Measurements from ENCODE around the gene SYNE2. TPM values are rescaled to one million over a fixed set of nuclear protein-coding genes. Genes with fewer than 3 reads are reported as not detected.

Gene SYNE2
- total RNA-seq, 4 donors from 2014 or later = 65.8 to 174 (median 126) TPM

DNA sequence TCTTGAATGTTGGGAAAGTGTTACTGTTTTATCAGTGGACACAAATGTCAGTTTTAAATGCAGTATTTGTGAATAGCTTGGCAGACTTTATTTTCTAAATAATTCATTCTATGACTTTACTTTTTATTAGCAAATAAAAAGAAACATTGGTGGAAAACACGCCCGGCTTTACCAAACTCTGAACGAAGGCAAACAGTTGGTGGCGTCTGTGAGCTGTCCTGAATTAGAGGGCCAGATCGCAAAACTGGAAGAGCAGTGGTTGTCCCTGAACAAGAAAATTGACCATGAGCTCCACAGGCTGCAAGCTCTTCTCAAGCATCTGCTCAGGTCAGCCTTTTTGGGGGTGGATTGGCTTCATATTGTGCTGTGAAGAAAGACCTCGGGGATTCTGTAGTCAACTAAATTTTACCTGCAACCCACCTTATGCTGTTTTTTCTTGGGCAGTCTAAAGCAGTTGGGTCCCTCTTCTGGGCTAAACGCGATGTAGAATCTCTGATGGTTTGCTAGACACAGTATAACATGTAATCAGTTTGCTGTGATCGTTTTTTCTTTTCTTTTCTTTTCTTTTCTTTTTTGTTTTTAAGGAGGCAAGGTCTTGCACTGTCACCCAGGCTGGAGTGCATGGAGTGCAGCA, 285.0 kb downstream of the SYNE2 start:
- Histone ChIP-seq H3K36me3 (peaks cover 0 to 94% of the 10 kb centered on the region in 2 donors), H3K4me3 (no peak overlapping the region), H3K27ac (no peak overlapping the region), H3K4me1 (no peaks in the 10 kb centered on the region), H3K27me3 (no peaks in the 10 kb centered on the region), H3K9me3 (no peaks in the 10 kb centered on the region)
- ATAC-seq = no peak
- TF ChIP-seq POLR2AphosphoS5 (IDR thresholded peaks at IDR 0.05) (no peak), EP300 (IDR thresholded peaks at IDR 0.05) (no peak), POLR2A (IDR thresholded peaks at IDR 0.05) (no peak), CTCF (IDR thresholded peaks at IDR 0.05) (no peak)
- 76 to 79% methylated on average over 8 to 9 of the region's 9 CpGs for WGBS, 2 donors (ENCODE audit: low coverage in 1 of 2)

DNA sequence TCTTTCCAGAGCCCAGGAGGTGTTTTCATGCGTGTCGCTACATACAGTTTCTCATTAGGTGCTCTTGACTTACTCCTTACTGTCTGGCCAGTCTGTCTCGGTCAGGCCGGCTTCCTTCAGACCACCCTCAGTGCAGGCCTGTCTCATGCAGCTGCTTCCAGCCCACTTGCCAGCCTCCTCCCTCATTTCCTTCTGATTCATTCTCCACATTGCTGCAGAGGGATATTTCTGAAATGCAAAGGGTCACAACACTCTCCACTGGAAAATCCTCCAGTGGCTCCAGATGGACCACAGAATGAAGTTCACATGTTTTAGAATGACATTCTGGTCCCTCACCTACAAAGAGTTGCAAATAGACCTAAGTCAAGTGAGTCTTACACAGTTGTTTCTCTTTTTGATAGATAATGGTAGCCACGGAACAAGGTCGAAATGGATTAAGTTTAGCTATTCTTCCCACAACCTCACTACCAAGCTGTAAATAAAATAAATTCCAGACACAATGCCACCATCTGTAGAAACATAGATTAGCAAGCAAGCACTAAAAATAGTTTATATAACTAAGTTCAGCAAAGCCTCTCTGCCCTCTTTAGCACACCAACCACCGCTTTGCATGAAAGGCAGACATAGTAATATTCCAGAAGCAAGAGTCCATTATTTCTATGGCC, 294.5 kb downstream of the SYNE2 start:
- Histone ChIP-seq H3K27me3 (no peaks in the 10 kb centered on the region), H3K36me3 (peaks cover 0 to 76% of the 10 kb centered on the region in 2 donors), H3K4me3 (no peak overlapping the region), H3K9me3 (no peaks in the 10 kb centered on the region), H3K4me1 (no peaks in the 10 kb centered on the region), H3K27ac (no peak overlapping the region)
- 66 to 78% methylated on average over 6 to 7 of the region's 7 CpGs for WGBS, 2 donors (ENCODE audit: low coverage in 1 of 2)
- TF ChIP-seq CTCF (IDR thresholded peaks at IDR 0.05) (no peak), POLR2A (IDR thresholded peaks at IDR 0.05) (no peak), EP300 (IDR thresholded peaks at IDR 0.05) (no peak), POLR2AphosphoS5 (IDR thresholded peaks at IDR 0.05) (no peak)
- no peak for ATAC-seq

- 82 to 85% methylated on average over 3 to 4 of the region's 8 CpGs for WGBS, 2 donors (ENCODE audit: low coverage in 1 of 2)
- Histone ChIP-seq H3K9me3 (no peaks in the 10 kb centered on the region), H3K36me3 (peaks cover 0 to 76% of the 10 kb centered on the region in 2 donors), H3K4me1 (no peaks in the 10 kb centered on the region), H3K4me3 (no peak overlapping the region), H3K27me3 (no peaks in the 10 kb centered on the region), H3K27ac (no peak overlapping the region)
- ATAC-seq = no peak
- no peak for TF ChIP-seq POLR2A (IDR thresholded peaks at IDR 0.05)
- TF ChIP-seq EP300 (IDR thresholded peaks at IDR 0.05) = no peak
- TF ChIP-seq POLR2AphosphoS5 (IDR thresholded peaks at IDR 0.05) = no peak
- TF ChIP-seq CTCF (IDR thresholded peaks at IDR 0.05) = no peak
Measured at GRCh38 chr14:64149921-64150320, 297.1 kb downstream of the SYNE2 start.

- H3K27me3 ChIP-seq = no peaks in the 10 kb centered on the region
- no peak for TF ChIP-seq CTCF (IDR thresholded peaks at IDR 0.05)
- TF ChIP-seq POLR2AphosphoS5 (IDR thresholded peaks at IDR 0.05) = no peak
- no peak for TF ChIP-seq EP300 (IDR thresholded peaks at IDR 0.05)
- TF ChIP-seq POLR2A (IDR thresholded peaks at IDR 0.05) = no peak
- no peaks in the 10 kb centered on the region for H3K9me3 ChIP-seq
- 80 to 82% methylated on average over 1 to 2 of the region's 2 CpGs for WGBS, 2 donors (ENCODE audit: low coverage in 1 of 2)
- peaks cover 0 to 79% of the 10 kb centered on the region in 2 donors for H3K36me3 ChIP-seq
- no peak overlapping the region for H3K4me3 ChIP-seq
- no peak for ATAC-seq
- no peaks in the 10 kb centered on the region for H3K4me1 ChIP-seq
- H3K27ac ChIP-seq = no peak overlapping the region
Measured at GRCh38 chr14:64158608-64159007, 305.8 kb downstream of the SYNE2 start.

DNA sequence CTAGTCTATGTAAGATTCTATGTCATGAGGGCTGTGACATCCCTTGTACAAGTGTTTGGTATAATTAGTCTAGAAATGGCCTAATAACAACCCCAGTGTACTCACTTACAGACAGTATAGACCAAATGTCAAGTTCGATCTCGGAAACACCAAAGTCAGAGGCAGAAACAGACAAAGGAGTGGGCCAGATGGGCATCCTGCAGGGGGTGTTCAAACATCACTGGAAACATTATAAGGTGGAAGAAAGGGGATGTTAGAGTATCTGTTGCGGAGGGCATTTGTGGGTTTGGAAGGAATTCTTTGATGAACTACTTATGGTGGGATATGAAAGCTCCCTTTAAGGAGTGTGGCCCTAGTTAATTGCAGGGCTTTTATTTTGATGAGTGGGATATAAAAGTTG, 306.8 kb downstream of the SYNE2 start:
- TF ChIP-seq POLR2AphosphoS5 (IDR thresholded peaks at IDR 0.05) (no peak), CTCF (IDR thresholded peaks at IDR 0.05) (no peak), POLR2A (IDR thresholded peaks at IDR 0.05) (no peak), EP300 (IDR thresholded peaks at IDR 0.05) (no peak)
- Histone ChIP-seq H3K27me3 (no peaks in the 10 kb centered on the region), H3K27ac (no peak overlapping the region), H3K4me1 (no peaks in the 10 kb centered on the region), H3K4me3 (no peak overlapping the region), H3K9me3 (no peaks in the 10 kb centered on the region), H3K36me3 (peaks cover 0 to 79% of the 10 kb centered on the region in 2 donors)
- 93% methylated on average over 3 of the region's 3 CpGs; no CpG with 5 or more reads in 1 of the 2 donors for WGBS, 2 donors (ENCODE audit: low coverage in 1 of 2)
- ATAC-seq = no peak

All from gastroesophageal sphincter (tissue), 4 donors.